ENCODE data around the gene MSANTD2.

Gene MSANTD2

GRCh38 chr11:124825876-124826275 is 25.7 kb upstream of the MSANTD2 start:
- TF ChIP-seq RAD21 (IDR thresholded peaks at IDR 0.05; ENCODE audit: low read depth), result no peak
- TF ChIP-seq CEBPB (IDR thresholded peaks at IDR 0.05), result no peak
- no peak for TF ChIP-seq NFIC (IDR thresholded peaks at IDR 0.05)
- TF ChIP-seq ZBTB7A (IDR thresholded peaks at IDR 0.05; ENCODE audit: low read depth), result no peak
- no peak for TF ChIP-seq CREB1 (IDR thresholded peaks at IDR 0.05; ENCODE audit: low read depth)
- no peak for TF ChIP-seq YY1 (IDR thresholded peaks at IDR 0.05; ENCODE audit: low read depth)
- TF ChIP-seq TAF1 (IDR thresholded peaks at IDR 0.05; ENCODE audit: low read depth), result no peak
- TF ChIP-seq USF1 (IDR thresholded peaks at IDR 0.05), result no peak
- TF ChIP-seq TCF12 (IDR thresholded peaks at IDR 0.05; ENCODE audit: low read depth), result no peak

GRCh38 chr11:124823512-124824376 is 23.5 kb upstream of the MSANTD2 start:
- no peak for TF ChIP-seq EGR1 (IDR thresholded peaks at IDR 0.05)

GRCh38 chr11:124821995-124822730 is 22.0 kb upstream of the MSANTD2 start:
- TF ChIP-seq CREB1 (IDR thresholded peaks at IDR 0.05; ENCODE audit: low read depth) (no peak), TEAD4 (IDR thresholded peaks at IDR 0.05) (no peak), CEBPB (IDR thresholded peaks at IDR 0.05) (no peak), RAD21 (IDR thresholded peaks at IDR 0.05; ENCODE audit: low read depth) (no peak), REST (IDR thresholded peaks at IDR 0.05; ENCODE audit: low read depth) (no peak), TCF12 (IDR thresholded peaks at IDR 0.05; ENCODE audit: low read depth) (no peak)

- TF ChIP-seq REST (IDR thresholded peaks at IDR 0.05; ENCODE audit: low read depth), result no peak
- TF ChIP-seq YY1 (IDR thresholded peaks at IDR 0.05; ENCODE audit: low read depth), result no peak
- no peak for TF ChIP-seq CEBPB (IDR thresholded peaks at IDR 0.05)
- no peak for TF ChIP-seq MAX (IDR thresholded peaks at IDR 0.05)
- no peak for TF ChIP-seq TEAD4 (IDR thresholded peaks at IDR 0.05)
Observed at GRCh38 chr11:124817036-124817435, 16.8 kb upstream of the MSANTD2 start.

GRCh38 chr11:124814739-124815138 is 14.5 kb upstream of the MSANTD2 start:
- no peak for TF ChIP-seq YY1 (IDR thresholded peaks at IDR 0.05; ENCODE audit: low read depth)
- no peak for TF ChIP-seq FOXM1 (IDR thresholded peaks at IDR 0.05; ENCODE audit: borderline replicate concordance, low read depth)
- TF ChIP-seq MAX (IDR thresholded peaks at IDR 0.05), result no peak
- TF ChIP-seq TEAD4 (IDR thresholded peaks at IDR 0.05), result no peak
- TF ChIP-seq NFIC (IDR thresholded peaks at IDR 0.05), result no peak
- no peak for TF ChIP-seq RAD21 (IDR thresholded peaks at IDR 0.05; ENCODE audit: low read depth)
- no peak for TF ChIP-seq TAF1 (IDR thresholded peaks at IDR 0.05; ENCODE audit: low read depth)
- no peak for TF ChIP-seq USF1 (IDR thresholded peaks at IDR 0.05)
- TF ChIP-seq TCF12 (IDR thresholded peaks at IDR 0.05; ENCODE audit: low read depth), result no peak
- no peak for TF ChIP-seq EP300 (IDR thresholded peaks at IDR 0.05; ENCODE audit: borderline replicate concordance)
- TF ChIP-seq REST (IDR thresholded peaks at IDR 0.05; ENCODE audit: low read depth), result no peak
- no peak for TF ChIP-seq ZBTB7A (IDR thresholded peaks at IDR 0.05; ENCODE audit: low read depth)
- no peak for TF ChIP-seq CEBPB (IDR thresholded peaks at IDR 0.05)
- no peak for TF ChIP-seq CREB1 (IDR thresholded peaks at IDR 0.05; ENCODE audit: low read depth)
- TF ChIP-seq EGR1 (IDR thresholded peaks at IDR 0.05), result no peak
